GM12874 (cell line): ENCODE data around the gene KAT14.

Experiments
- CTCF ChIP-seq: IDR thresholded peaks from 2 replicates; pipeline ENCODE4 v1.5.1; 2011; ENCODE audit warnings: low read depth, mild to moderate bottlenecking, control low read depth, low read length, moderate library complexity; ENCODE audit not compliant: insufficient read depth

The KAT14 gene

GRCh38 chr20:18094191-18094590, 43.5 kb upstream of the KAT14 start:
- no peak for TF ChIP-seq CTCF

GRCh38 chr20:18101125-18101810, 36.4 kb upstream of the KAT14 start:
- TF ChIP-seq CTCF = no peak

- TF ChIP-seq CTCF = no peak
These were observed 34.2 kb upstream of the KAT14 start for GRCh38 chr20:18103497-18103896.

- TF ChIP-seq CTCF = no peak
These were observed 29.3 kb upstream of the KAT14 start for GRCh38 chr20:18108326-18108725.

- TF ChIP-seq CTCF = no peak
These were observed 5.0 kb upstream of the KAT14 start for GRCh38 chr20:18132663-18133062.

GRCh38 chr20:18133962-18134361, 3.7 kb upstream of the KAT14 start:
- TF ChIP-seq CTCF = no peak

GRCh38 chr20:18138266-18138582, 561 bp downstream of the KAT14 start:
- TF ChIP-seq CTCF = no peak
